Measurements from ENCODE around the gene VSX2.
A peak's percentile ranks its signal among the peaks of the same experiment; 100 is the strongest.

- TF ChIP-seq POLR2A (IDR thresholded peaks at IDR 0.05) = no peak
- TF ChIP-seq CTCF (IDR thresholded peaks at IDR 0.05) = peak; percentile 32 to 47 (median 40)
Observed at GRCh38 chr14:74302152-74302628, 62.9 kb downstream of the VSX2 start.
